GM18519 (cell line): ENCODE results near the gene POLDIP2.

Source experiments
- ATAC-seq: cut with Tn5 transposase; IDR thresholded peaks from one replicate; pipeline ENCODE4 v1.9.1; 2021; ENCODE audit warnings: mild to moderate bottlenecking, moderate library complexity; ENCODE audit not compliant: unreplicated experiment, low FRiP score

Gene POLDIP2

DNA sequence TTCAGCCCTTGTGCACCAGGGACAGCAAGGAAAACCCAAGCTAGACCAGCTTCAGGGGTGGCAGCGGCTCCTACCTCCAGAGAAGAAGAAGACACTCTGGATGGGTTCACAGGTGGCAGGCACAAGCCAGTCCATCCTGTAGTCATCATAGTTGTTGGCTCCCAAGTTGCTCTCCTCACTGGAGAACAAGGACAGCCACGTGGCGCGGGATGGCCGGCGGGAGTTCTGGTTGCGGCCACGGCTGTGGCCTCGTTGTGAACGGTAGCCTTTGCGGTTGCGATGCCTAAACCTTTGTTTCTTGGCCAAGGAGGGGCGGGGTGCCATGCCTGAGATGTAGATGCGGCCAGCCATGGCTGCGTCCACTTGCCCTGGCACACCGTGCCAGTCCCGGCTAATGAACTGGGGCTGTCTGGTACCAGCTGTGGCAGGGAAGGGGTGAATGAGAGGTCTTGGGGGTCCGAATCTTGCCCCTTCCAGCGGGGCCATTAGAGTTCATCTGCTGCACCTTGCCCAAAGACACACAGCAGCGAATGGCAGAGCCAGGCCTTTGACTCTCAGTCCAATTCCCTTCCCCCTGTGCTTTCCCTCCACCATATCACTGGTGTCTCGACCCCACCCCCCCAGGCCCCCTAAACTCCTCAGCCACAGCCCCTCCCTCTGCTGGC is 10.4 kb upstream of the POLDIP2 start:
- ATAC-seq = no peak

DNA sequence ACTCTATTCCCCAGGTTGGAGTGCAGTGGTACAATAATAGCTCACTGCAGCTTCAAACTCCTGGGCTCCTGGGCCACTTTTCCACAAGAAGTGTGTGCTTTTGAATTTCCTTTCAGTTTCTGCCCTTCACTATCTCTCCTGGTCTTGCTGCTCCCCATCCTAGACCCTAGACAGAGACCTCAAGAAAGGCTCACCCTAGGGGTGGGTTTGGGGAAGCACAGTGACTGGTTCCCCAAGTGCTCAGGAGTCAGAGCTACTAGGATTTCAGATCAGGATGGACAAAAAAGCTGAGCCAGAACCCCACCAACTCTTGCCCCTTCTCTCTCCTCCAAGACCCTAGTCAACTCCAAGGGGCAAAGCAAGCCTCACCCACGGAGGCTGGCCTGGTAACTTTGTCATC is 9.3 kb upstream of the POLDIP2 start:
- ATAC-seq = no peak

DNA sequence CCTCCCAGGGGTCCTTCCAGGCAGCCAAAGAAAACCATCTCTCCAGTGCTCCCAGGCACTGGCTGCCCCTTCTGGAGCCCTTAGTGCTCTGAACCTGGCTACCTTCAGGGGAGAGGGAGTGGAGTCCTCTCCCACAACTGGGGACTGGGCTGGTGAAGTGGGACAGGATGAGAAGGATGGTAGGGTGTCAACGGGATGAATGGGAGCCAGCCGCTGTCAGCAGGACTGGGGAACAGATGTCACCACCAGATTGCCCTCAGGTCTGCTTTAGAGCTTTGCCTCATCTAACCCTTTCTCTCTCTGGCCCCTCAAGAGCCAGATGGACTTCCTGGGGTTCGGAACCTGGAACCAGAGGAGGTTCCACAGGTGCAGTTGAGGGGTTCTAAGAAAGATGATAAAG is 8.2 kb upstream of the POLDIP2 start:
- no peak for ATAC-seq

DNA sequence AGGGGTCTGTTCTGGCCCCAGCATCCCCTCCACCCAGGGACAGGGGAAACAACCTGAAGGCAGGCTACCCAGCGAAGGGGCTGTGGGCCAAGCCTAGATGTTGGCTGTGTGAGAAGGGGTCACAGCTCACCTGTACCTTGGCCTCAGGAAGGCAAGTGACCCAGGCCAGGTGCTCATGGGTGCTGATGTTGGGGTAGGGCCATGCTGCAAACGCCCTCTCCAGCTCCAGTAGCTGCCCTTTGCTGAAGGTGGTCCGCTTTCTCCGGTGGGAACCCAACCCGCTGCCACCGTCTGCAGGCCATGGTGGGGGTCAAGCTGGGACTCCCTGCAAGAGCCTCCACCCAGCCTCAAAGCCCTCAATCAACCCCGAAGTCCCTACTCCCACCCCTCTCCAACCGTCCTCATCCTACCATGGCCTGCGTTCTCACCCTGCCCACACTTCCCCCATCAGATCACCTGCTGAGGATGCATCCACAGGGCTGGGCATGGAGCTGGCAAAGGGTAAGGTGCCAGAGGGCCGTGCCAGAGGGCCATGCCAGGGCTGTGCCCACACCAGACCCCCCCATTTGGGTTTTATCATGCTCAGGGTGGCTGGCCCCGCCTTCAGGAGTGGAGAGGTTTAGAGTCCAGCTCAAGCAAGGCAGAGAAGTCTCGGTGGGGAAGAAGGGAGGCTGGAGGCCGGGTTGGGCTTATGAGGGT is 7.5 kb upstream of the POLDIP2 start, which contains the start of gene SEBOX:
TSS of gene SEBOX (minus strand) at position 535 of the 699 bp plus-strand sequence. CDS start at position 487, 48 bp downstream.
- no peak for ATAC-seq

DNA sequence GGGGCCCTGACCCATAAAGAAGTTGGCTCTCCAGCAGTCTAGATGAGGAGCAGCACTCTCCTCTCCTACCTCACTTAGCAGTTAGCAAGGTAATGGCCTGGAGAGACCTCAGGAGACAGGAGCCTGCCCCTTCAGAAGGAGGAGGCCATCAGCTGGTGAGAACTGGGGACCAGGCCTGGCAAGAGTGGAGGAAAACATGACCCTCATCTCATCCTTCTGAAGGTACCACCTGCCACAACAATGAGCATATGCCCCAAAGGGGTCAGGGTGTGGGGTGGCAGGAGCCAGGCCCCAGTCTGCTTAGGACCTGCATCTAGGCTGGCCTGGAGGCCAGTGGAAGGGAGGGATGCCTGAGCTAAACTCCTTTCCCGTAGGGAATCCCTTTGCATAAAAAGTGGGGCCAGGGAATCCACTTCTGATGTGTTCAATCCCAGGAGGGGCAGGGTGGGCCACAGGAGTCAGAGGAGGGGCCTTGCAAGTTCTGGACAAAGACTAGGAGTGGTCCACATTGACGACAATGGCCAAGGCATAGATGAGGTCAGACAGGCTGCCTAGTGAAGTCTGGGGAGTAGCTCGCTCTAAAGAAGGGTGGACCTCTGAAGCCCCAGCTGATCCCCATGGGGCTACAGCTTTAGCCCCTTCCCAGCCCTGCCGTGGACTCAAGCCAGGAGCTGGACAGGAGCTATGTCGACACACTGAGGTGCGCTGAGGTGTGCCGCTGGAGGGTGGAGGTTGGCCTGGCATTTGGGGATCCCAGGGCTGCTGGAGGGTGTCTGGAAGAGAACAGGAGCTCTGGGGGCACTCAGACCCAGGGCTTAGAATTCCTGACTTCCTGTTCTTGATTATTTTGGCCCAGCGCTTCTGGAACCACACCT is 6.7 kb upstream of the POLDIP2 start:
- no peak for ATAC-seq

DNA sequence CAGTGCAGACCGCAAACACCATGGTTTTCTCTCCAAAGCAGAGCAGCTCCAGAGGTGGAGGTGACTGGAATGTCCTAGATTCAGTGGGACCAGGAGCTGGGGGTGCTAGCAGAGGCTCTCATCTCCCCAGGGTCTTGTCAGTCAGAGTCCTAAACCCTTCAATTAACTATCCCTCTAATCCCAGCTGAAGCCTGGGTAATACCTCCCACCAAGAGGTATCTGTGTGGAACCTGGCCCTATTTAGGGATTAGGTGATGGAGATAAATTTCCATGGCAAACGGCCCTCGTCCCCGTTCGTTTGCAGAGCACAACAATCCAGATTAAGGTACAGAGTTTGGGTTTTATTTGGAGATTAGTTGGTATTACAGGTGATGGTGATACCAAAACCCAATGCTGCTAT is 5.9 kb upstream of the POLDIP2 start:
- ATAC-seq = no peak

DNA sequence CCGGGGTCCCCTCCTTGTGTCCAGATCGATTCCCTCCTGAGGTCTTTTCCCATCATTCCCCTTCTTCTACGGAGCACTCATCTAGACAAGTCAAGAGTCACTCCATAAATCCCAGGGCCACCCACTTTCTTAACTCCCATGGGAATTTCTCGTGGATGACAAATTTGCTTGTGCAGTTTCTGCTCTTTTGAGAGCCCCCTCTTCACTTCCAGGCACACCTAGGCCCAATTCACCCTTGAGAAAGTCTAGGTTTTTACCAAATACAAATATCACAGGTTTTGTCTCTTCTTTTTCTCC is 522 bp upstream of the POLDIP2 start:
- no peak for ATAC-seq

DNA sequence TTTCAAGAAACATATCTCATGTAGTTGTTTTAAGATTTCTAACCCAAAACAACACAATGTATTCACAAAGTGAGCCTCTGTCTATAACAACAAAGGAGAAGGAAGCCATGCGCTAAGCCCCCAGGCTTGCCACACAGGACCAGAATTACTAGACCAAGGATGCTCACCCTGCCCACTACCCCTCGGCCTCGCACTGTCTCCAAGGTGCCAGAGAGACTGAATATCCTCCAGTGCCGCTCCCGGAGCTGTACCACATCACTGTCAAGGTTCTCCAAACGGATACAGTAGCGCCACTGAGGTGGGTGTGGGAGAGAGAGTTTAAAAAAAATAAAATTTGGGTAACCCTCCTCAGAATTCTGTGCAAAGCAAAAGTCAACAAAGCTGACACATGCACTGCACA is 7.1 kb downstream of the POLDIP2 start:
- ATAC-seq = no peak

DNA sequence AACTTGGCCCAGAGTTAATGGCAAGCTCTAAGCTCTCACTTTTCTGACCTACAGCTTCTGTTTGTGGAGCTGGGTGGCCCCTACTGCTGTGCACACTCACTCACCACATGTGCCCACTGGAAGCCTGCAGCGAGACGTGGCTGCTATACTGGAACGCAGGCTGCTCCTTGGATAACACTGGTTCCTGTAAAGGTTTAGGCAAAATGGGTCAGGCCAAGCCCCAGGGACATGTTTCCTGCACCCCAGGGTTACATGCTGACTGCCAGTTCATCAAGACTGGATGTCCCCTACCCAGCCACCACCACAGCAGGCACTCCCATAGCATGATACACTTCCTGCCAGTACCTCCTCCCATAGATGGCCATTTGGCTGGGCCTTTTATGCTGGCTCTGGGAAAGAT is 8.3 kb downstream of the POLDIP2 start:
- no peak for ATAC-seq

DNA sequence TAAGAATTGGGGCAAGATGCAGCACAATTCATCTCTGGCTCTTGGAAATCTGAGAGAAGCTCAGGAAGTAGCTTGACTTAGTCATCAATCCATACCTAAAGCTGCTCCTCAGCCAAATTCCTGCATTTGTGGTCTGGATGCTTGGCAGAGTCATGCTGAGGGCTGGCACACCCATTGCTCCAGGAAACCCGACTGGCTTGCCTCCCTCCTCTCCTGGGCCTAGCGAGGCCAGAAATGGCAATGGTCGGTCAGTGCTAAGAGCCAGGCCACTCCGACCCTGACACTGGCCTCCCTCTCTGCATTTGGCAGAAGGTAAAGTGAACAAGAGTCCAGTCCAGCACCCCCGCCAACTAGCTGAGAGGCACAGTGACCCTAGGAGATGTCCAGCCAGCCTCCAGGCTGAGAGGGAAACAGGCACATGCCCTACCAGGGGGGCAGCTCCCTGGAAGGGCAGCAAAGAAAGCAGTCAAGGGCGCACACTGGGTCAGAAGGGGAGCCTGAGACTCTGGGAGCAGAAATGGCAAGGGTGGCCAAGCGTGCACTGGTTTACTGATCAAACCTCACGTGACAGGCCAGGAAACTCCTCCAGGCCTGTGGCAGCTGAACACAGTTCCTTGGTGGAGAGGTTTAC is 10.0 kb downstream of the POLDIP2 start:
- no peak for ATAC-seq

DNA sequence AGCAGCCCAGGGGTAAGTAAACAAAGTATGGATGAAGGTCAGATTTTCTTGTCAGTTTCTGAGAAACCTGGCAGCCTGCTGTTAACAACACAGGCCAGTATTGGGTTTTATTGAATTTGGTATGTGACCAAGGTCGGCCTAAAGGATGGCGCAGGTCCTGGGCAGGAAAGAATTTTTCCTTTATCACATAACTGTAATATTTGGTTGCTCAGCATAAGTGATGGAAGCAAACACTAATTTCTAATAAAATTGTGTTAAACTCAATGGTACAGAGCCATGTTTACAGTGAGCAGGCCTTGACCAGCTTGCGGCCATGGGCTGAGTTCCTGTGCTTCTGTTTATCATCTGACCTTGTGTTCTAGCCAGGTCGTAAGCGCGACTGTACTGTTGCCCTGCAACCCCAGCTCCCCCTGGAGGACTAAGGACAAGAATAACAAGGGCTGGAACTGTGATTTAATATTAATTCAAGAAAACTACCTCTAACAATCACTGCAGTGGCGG is 10.5 kb downstream of the POLDIP2 start:
- ATAC-seq = no peak

DNA sequence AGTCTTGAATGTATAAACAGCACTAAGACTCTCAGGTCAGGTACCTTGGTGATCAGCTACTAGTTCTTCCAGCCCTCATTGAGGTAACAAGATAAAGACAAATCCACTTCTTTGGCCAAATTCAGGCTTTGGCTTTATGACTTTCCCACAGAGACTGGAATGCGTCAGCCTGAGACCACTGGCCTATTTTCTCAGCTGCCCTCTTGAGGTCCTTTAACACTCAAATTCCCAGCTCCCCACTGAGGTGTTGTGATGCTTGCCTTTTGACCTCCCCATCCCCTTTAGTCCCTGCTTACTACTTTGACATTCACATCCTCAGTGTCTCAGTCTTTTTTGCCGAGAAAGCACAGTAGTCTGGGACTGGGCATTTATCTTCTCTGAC is 11.1 kb downstream of the POLDIP2 start:
- ATAC-seq = no peak

DNA sequence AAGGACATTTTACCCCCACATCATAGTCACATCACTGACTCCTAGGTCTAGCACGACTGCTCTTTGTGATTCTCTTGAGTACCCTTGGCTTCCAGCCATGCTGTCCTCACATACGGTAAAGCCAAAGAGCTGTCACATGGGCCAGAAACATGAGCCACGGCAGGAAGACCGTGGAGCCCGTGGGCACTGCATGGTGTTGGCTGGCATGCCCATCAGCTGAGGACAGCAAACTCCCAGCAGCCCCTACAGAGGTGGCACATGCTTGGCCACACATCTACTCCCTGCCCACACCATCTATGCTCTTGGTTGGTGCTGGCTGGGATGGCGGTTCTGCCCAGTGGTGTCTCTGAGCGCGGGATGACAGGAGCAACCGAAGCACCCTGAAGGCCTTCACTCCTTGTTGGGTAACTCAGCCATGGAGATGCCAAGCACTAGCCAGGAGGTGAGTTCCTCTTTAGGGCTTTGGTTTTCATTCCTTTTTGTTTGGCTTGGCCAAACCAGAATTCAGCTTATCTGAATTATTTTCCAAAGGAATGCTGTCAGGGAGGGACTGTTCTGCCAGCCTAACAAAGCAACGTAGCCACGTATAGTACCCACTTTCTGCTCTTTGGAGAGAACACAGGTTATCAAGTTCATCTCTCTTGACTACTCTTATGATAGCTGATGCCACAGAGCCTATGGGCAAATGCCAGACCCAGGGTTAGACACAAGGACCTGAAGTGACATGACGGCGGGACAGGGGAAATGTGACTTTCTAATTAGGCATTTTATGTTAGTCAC is 11.7 kb downstream of the POLDIP2 start:
- no peak for ATAC-seq

DNA sequence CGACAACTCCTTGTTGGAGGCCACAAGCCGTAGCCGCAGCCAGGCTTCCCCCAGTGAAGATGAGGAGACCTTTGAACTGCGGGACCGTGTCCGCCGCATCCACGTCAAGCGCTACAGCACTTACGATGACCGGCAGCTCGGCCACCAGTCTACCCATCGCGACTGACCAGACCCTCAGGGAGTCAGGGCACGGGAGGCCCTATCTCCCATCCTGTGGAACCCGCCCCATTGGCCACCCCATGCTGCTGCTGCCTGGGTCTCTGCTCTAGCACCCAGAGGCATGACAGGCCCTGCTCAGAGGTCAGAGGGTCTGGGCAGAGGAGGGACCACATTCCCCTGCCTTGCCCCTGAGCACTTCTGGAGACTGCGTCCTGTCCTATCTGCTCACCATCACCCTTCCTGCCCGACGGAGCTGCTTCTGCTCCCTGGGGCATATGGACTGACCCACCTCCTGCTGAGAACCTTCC is 12.9 kb downstream of the POLDIP2 start:
- no peak for ATAC-seq

DNA sequence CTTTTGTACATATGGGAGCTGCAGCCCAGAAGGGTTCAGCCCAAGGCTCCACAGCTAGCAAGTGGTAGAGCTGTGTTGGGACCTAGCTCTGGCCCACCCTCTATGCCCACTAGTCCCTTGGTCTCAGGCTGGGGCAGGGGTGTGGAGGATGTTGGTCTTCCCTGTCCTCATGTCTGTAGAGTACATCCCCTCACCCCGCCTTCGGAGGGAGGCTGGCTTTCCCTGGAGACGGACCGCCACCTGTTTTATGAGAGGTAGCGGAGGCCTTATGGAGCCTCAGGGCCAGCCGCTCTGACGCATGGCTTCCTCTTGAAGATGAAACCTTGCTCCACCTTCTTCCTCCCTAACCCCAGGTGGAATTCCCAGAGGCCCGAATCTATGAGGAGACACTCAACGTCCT is 13.3 kb downstream of the POLDIP2 start:
- no peak for ATAC-seq

DNA sequence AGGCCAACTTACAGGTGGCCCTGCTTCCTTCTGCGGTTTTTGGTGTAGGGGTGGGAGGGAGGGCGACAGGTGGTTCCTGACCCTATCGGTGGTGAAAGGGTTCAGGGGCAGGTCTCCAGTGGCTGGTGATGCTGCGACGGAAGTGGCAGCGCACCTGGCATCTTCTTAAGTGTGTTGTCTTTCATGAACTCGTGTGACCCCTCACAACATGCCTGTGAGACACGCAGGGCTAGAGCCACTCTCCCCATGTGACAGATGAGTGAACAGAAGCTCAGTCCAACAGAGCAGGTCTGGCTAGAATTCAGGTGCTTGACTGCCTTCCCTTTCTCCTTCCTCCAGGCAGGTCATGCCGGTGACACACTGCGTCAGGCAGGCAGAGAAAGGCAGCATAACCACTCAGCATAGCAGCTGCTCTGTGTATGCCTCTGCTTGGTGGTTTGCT is 13.8 kb downstream of the POLDIP2 start:
- ATAC-seq = no peak

DNA sequence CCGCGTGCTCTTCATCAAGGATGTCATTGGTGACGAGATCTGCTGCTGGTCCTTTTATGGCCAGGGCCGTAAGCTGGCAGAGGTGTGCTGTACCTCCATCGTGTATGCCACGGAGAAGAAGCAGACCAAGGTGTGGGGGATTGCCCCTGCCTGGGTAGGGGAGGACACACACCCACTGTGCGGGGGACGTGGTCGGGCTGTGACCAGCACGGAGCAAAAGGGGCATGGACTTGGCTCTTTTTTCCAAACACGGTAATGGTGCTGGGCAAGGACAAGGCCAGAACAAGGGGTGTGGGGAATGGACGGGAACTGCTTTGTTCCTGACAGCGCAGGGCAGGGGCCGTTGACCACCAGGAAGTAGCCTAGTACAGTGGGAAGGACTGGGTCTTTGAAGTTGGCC is 15.0 kb downstream of the POLDIP2 start:
- ATAC-seq = no peak

DNA sequence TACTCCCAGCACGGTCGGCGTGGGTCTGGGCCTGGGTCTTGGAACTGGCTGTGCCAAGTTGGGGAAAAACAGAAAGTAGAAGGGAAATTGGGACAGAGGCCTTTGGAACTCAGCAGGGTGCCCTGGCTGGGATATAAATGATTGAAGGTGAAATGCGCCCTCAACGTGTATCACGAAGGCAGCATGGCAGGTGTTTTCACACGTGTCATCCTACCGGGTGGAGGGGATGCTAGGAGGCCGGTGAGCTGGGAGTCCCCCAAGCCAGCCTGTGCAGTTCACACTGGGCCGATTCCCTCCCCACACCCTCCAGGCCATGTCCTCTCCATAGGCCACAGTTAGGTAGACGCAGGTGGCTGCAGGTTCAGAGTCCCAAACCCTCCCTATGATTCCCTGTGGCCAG is 15.8 kb downstream of the POLDIP2 start:
- no peak for ATAC-seq

DNA sequence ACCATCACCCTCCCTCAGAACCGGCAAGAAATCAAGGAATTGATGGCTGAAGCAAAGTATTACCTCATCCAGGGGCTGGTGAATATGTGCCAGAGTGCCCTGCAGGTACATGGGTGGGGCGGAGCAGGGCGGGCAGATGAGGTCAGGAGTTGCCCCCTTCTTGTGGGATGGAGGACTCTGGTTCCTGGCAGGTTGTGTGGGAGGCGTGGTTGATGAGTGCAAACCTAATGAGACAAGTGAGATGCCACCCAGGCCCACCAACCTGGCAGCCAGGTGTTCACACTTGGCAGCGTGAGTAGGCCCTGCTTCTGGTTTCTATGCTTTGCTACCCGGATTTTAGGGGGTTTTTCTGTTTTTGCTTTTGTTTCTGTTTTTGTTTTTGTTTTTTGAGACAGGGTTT is 17.0 kb downstream of the POLDIP2 start:
- no peak for ATAC-seq

DNA sequence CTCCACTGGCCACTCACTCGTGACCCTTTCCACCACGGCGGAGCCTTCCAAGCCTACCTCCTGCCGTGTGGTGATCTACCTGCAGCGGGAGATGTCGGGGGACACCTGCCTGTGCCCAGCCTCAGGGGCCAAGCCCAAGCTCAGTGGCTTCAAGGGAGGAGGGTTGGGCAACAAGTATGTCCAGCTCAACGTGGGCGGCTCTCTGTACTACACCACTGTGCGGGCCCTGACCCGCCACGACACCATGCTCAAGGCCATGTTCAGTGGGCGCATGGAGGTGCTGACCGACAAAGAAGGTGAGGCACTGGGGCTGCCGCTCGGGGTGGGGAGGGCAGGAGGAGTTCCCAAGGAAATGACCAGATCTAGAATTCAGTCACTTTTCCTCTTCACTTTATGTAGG is 17.9 kb downstream of the POLDIP2 start:
- ATAC-seq = no peak
